Dermis blood vessel endothelial cell (primary cell): ENCODE data around the gene DUSP15. TPM values are rescaled to one million over a fixed set of nuclear protein-coding genes. Genes with fewer than 3 reads are reported as not detected.
"Not testable (repeated sequence)": the region's sequence is repeated elsewhere in the genome, so short reads cannot be mapped to it uniquely, and the experiment has no call there.

ENCODE experiments used
- DNase-seq: peaks from one replicate; pipeline ENCODE4 v3.0.0; 2010
- total RNA-seq: library from RNA; depleted of rRNA; stranded (reverse); fragments of >200 nt; gene quantifications from 2 replicates; pipeline ENCODE4 v1.2.3, GENCODE V29; 2014

The DUSP15 gene
- 0.14 and 0.34 TPM in 2 replicates for total RNA-seq

GRCh38 chr20:31869942-31870725 lies at the start of gene DUSP15, which contains the start of gene TTLL9:
Gene DUSP15, minus strand, starts transcription at chr20:31870527. Its CDS starts 190 bp downstream, at chr20:31870337.
Gene TTLL9, plus strand, starts transcription at chr20:31870634. Its CDS starts 493 bp downstream, at chr20:31871127.
- peak; percentile 14 for DNase-seq

DNA sequence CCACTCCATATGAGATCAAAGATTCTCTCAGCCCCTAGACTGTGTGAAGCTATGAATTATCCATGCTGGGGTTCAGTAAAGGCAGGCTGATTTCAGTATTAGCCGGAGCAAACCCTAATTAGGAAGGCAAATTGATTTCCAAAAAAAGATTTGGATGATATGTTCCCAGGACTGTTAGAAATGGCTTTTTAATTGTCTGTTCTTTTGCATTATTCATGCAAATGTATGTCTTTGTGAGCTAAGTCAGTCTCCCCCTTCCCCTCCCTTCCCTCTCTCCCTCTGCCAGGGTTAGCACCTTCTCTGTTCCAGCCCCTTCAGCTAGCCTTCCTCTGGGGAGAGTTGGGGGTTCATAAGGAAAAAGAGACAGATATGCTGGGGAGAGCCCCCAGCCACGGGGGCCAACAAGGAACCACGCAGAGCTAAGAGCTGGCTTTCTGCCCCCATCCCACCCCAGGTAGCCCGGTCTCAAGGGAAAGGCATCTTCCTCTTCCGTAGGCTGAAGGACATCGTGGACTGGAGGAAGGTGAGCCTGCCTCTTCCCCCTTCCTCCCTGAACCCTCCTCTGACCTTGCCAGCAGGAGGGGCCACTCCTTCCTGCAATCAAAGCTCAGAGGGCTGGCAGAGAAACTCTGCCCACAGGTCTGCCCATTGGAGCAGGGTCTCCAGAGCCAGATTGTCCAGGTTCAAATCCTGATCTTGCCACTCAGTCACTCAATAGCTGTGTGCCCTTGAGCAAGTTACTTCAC lies 49.3 kb upstream of the DUSP15 start:
- no peak for DNase-seq

DNA sequence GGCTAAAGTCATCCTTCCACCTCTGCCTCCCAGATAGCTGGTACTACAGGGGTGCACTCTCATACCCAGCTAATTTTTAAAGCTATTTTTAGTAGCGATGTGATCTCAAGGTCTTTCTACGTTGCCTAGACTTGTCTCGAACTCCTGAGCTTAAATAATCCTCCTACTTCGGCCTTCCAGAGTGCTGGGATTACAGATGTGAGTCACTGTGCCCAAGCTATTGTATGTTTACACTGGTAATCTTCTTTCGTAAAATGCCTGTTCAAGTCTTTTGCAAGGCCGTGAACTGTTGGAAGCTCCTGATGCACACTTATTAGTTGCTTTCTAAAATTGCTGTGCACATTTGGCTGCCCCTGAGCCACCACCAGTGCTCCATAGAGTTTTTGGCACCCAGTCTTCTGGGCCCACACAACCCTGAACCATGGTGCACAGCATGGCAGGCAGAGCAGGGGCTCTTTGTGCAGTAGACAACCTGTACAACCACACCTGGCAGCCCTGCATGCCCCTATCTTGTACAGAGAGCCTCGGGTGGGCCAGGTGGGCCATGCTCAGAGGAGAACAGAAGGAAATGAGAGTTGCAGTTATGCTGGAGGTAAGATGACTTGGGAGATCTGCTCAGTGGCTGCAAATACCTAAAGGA lies 48.3 kb upstream of the DUSP15 start:
- DNase-seq, result no peak

DNA sequence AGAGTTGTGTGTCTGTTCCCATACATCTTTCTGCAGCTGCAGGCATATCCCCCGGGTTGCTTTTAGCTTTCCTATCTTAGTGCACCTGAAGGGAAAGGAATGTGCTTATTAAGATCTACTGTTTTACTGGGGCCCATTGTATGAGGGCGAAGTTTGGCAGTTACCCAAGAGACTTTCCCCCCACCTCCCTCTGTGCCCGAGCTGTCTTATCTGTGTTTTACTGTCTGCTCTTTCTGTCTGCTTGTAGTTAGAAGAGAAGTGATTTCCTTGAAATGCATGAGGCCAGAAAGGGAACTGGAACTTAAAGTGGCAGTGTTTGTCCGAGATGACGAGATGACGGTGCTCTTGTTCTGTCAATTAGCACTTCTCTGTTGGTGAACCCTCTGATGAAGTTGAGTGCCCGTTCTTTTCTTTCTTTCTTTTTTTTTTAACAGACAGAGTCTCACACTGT lies 47.7 kb upstream of the DUSP15 start:
- DNase-seq, result not testable (repeated sequence)

- no peak for DNase-seq
Observed at GRCh38 chr20:31916708-31917107, 46.4 kb upstream of the DUSP15 start.

- no peak for DNase-seq
Observed at GRCh38 chr20:31915491-31916280, 45.4 kb upstream of the DUSP15 start.

DNA sequence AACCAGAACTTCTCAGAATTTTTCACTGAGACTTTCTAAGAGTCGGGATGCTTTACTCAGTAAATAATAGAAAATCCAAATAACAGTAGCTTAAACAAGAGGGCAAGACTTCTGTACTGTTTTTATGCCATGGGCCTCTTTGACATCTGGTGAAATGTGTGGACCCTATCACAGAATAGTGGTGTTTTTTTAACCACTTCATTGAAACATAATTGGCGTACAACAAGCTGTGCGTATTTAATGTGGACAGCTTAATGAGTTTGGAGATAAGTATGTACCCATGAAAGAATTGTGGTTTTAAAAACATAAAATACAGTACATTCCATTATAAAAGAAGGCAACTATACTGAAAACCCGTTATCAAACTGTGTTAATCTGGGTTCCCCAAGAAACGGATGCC lies 43.8 kb upstream of the DUSP15 start:
- DNase-seq, result no peak

DNA sequence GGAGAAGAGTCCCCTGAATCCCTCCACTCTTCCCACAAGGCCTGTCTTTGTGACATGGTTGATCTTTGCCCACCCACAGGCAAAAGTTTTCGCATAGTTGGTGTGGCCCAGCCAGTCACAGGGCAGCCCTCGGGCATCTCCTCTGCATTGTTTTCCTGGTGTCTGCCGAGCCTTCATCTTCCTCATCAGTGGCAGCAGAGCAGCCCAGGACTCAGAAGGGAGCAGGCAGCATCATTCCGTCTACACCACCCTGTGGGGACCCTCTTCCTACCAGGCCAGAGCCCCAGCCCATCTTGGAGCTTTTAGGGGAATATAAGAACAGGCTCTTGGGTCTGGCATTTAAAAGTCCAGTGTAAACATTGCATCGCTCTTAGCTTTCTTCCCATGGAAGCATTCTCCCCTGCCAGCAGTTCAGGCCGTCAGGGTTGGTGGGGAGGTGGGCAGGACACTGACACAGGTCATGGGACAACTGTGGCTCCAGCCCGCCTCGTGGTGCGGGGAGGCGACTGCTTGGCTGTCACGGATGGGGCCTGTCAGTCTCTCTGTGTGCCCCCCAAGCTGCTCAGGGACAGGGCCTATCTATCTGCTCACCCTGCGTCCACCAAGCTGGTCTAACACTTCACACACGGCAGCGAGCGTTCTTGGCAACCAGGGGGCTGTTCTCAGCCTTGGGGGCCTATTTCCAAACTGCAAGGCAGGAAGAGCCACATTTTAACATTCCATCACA lies 43.3 kb upstream of the DUSP15 start:
- DNase-seq, result no peak

GRCh38 chr20:31910071-31910803 lies 39.9 kb upstream of the DUSP15 start:
- no peak for DNase-seq

GRCh38 chr20:31909253-31910070 lies 39.1 kb upstream of the DUSP15 start:
- no peak for DNase-seq

DNA sequence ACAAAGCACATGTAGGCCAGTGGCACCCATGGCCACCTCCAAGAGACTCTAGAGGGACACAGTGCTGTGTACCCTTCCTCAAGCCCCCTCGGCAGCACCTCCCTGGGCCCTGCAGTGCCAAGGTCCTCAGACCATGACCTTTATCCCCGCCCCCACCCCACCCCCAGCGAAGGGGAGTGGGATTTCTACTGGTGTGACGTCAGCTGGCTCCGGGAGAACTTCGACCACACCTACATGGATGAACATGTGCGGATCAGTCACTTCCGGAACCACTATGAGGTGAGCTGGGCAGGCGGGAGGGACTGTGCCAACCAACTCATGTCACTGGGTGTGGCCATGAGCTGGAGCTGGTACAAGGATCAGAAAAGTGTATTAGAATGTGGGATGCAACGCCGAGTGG lies 38.1 kb upstream of the DUSP15 start:
- DNase-seq, result no peak

GRCh38 chr20:31908016-31908415 lies 37.7 kb upstream of the DUSP15 start:
- no peak for DNase-seq

GRCh38 chr20:31907046-31907445 lies 36.7 kb upstream of the DUSP15 start:
- no peak for DNase-seq

DNA sequence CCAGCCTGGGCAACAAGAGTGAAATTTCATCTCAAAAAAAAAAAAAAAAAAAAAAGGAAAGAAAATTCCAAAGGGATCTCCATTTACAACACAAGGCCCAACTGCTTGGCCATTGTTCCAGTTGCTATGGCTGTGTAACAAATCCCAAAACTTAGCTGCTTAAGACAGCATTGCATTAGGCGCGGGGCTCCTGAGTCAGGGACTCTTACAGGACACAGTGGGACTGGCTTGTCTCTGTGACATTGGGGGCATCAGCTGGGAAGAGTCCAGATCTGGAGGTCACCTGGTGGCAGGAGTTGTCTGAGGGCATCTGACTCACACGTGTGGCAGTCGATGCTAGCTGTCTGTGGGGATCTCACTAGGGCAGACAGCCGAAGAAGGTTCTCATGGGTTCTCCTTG lies 35.7 kb upstream of the DUSP15 start:
- no peak for DNase-seq

- DNase-seq, result no peak
Observed at GRCh38 chr20:31903627-31904386, 33.5 kb upstream of the DUSP15 start.

GRCh38 chr20:31901615-31902014 lies 31.3 kb upstream of the DUSP15 start:
- DNase-seq, result no peak

DNA sequence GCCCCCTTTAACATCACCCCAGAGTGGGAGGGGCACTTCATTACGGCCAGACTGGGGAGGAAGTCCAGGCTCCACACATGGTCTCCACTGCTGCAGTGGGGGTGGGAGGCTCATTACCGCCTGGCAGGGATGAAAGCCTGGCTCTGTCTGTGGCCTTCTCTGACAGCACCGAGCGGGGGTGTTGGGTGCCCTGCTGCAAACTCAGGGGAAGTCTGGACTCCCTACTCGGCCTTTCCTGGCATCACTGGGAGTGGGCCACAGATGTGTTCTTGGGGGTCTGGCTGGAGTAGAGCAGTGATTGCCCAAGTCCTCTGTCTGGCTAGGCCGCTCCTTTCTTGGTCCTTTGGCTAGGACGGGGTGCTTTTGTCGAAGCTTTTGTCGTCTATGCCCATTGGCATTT lies 27.2 kb upstream of the DUSP15 start:
- DNase-seq, result no peak

- no peak for DNase-seq
Observed at GRCh38 chr20:31896049-31896448, 25.7 kb upstream of the DUSP15 start.

GRCh38 chr20:31894980-31895675 lies 24.8 kb upstream of the DUSP15 start:
- peak; percentile 89 for DNase-seq
